ENCODE results near the gene SETD5.

The SETD5 gene

DNA sequence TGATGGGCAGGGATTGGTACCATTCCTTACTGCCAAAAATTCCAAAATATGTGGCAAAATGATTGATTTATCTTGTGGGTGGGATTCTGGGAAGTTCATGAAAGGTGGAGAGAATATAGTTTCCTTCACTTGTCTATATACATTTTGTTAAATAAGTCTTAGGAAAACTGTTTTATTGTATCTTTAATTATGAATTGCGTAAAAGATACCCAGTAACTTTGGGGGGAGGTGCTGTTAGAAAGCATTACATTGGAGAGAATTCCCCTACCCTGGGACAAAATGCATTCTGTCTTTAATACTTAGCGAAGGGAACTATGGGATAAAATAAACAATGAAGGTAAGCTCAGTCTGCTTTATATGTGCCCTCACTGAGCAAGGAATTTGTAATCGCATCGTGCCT is 4.6 kb downstream of the SETD5 start:
- Mint-ChIP-seq H3K27me3 (ENCODE audit: low read depth, poor library complexity) (no peaks in the 10 kb centered on the region), H3K9me3 (peaks cover 17% of the 10 kb centered on the region), H3K36me3 (ENCODE audit: low read depth) (peaks cover 24% of the 10 kb centered on the region), H3K4me3 (peak overlapping the region; percentile 99), H3K27ac (peak overlapping the region; percentile 95), H3K4me1 (peaks cover 68% of the 10 kb centered on the region)
- TF ChIP-seq, protein P1, sequence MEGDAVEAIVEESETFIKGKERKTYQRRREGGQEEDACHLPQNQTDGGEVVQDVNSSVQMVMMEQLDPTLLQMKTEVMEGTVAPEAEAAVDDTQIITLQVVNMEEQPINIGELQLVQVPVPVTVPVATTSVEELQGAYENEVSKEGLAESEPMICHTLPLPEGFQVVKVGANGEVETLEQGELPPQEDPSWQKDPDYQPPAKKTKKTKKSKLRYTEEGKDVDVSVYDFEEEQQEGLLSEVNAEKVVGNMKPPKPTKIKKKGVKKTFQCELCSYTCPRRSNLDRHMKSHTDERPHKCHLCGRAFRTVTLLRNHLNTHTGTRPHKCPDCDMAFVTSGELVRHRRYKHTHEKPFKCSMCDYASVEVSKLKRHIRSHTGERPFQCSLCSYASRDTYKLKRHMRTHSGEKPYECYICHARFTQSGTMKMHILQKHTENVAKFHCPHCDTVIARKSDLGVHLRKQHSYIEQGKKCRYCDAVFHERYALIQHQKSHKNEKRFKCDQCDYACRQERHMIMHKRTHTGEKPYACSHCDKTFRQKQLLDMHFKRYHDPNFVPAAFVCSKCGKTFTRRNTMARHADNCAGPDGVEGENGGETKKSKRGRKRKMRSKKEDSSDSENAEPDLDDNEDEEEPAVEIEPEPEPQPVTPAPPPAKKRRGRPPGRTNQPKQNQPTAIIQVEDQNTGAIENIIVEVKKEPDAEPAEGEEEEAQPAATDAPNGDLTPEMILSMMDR (IDR thresholded peaks at IDR 0.05), result no peak
- no peak for DNase-seq

DNA sequence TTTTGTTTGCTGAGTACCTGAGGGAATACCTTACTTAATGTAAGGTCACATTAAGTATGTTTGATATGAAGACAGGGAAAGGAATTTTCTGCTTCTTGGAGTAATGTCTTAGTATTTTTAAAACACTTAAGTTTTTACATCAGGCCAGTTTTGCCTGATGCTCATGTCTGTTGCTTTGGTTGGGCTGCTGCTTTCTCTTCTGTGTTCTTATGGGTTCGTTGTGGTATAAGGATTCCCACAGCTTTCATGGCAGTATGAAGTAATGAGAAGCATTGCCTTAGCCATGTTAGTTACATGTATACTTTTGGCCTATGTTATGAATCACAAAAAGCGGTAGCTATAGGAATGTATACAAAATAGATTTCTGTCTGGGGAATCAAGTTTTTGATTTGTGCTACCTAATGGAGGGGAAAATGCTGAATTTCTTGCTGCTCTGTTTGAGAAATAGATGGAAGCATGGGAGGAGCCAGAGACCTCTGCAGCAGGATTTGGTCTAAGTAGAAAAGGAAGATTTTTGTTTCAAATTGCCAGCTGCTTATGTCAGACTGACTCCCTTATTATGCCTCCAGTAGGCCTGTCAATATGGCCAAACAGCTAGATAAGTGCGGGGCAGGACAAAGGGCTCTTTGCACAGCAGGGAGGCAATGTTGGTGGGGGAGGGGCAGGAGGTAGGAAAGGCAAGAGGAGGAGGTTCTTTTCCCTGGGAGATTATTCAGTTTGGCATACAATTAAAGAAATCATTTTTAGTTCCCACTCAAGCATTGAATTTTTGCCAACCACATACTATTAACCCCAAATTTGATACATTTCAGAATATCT is 5.2 kb downstream of the SETD5 start:
- Mint-ChIP-seq H3K9me3 (peaks cover 23% of the 10 kb centered on the region), H3K4me3 (peak overlapping the region; percentile 99), H3K27ac (peak overlapping the region; percentile 95), H3K4me1 (peaks cover 68% of the 10 kb centered on the region), H3K36me3 (ENCODE audit: low read depth) (peaks cover 30% of the 10 kb centered on the region), H3K27me3 (ENCODE audit: low read depth, poor library complexity) (no peaks in the 10 kb centered on the region)
- DNase-seq, result peak; percentile 64
- TF ChIP-seq, protein P1 (IDR thresholded peaks at IDR 0.05), result no peak

DNA sequence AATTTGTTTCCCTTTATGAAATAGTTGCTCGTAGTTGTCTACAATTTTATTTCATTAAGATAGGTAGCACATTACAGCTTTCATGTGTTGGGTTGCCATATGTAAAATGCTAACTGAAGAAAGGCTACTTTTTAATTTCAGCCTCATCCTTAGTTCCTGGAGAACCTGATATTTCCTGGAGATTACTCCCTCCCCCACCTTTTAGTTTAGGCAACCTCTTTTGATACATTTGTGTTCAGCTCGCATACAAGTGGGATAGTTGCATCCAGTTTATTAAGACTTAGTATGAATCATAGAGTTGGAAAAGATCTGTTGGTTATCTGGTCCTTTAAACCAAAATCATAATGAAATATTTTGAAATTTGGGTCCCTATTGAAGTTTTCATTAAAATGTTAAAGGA is 6.0 kb downstream of the SETD5 start:
- H3K36me3 Mint-ChIP-seq (ENCODE audit: low read depth), result peaks cover 38% of the 10 kb centered on the region
- no peaks in the 10 kb centered on the region for H3K27me3 Mint-ChIP-seq (ENCODE audit: low read depth, poor library complexity)
- H3K4me3 Mint-ChIP-seq, result peak overlapping the region; percentile 99
- H3K9me3 Mint-ChIP-seq, result peaks cover 31% of the 10 kb centered on the region
- DNase-seq, result no peak
- no peak overlapping the region for H3K27ac Mint-ChIP-seq
- TF ChIP-seq, protein P1 (IDR thresholded peaks at IDR 0.05), result no peak
- H3K4me1 Mint-ChIP-seq, result peaks cover 68% of the 10 kb centered on the region

DNA sequence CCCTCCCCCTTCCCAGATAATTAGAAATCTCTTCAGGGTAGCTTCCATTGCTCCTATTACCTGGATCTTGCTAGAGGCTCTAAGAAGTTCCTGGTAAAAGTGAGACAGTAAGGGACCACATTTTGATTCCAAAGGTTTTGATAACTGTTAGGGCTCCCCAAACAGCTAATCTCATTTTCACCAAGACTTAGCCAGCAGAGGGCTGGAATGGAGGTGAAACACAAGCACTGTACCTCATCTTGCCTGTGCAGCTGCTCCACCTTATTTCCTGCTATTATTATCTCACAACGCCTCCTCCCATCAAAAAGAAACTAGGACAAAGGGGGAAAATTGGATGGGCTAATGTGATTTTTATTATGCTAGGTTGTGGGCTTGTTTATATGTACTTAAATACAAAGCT is 7.3 kb downstream of the SETD5 start:
- no peak for DNase-seq
- Mint-ChIP-seq H3K9me3 (peaks cover 43% of the 10 kb centered on the region), H3K4me1 (peaks cover 58% of the 10 kb centered on the region), H3K36me3 (ENCODE audit: low read depth) (peaks cover 51% of the 10 kb centered on the region), H3K27me3 (ENCODE audit: low read depth, poor library complexity) (no peaks in the 10 kb centered on the region), H3K4me3 (peak overlapping the region; percentile 44), H3K27ac (no peak overlapping the region)
- TF ChIP-seq, protein P1 (IDR thresholded peaks at IDR 0.05), result no peak

DNA sequence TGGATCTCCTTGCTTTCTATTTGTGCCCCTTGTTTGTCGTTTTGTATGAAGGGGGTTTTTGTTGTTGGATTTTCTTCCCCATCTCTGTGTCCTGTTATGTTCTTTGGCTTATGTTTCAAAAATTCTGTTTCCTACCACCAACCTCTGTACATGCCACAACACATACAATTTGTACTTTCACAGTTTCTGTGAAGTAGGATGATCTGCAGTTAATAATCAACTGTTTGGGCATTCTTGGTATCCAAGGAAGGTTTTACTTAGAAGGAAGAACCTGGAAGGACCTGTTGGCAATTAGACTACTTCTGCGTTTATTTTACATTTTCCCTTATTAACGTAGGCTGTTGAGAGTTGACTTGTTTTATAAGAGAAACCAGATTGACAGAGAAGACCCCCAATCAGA is 8.3 kb downstream of the SETD5 start:
- Mint-ChIP-seq H3K4me1 (peaks cover 48% of the 10 kb centered on the region), H3K4me3 (no peak overlapping the region), H3K9me3 (peaks cover 54% of the 10 kb centered on the region), H3K27me3 (ENCODE audit: low read depth, poor library complexity) (no peaks in the 10 kb centered on the region), H3K36me3 (ENCODE audit: low read depth) (peaks cover 61% of the 10 kb centered on the region), H3K27ac (no peak overlapping the region)
- no peak for DNase-seq
- TF ChIP-seq, protein P1 (IDR thresholded peaks at IDR 0.05), result no peak

All from nephron progenitor cell (in vitro differentiated cells).